Measurements from ENCODE around the gene POLD2. TPM values are rescaled to one million over a fixed set of nuclear protein-coding genes. Genes with fewer than 3 reads are reported as not detected.

Gene POLD2
- total RNA-seq, 1 donor from 2014 or later: 78.0 TPM

GRCh38 chr7:44163591-44163990 is 40.2 kb upstream of the POLD2 start:
- intact Hi-C loops (cut with micrococcal nuclease): no loop called here
- H3K27ac ChIP-seq (replicated peaks): no peak overlapping the region
- no peaks in the 10 kb centered on the region for H3K9me3 ChIP-seq (replicated peaks)
- no peak overlapping the region for H3K4me3 ChIP-seq
- H3K4me1 ChIP-seq: peaks cover 13% of the 10 kb centered on the region
- no peaks in the 10 kb centered on the region for H3K27me3 ChIP-seq (ENCODE audit: low read depth)
- TF ChIP-seq, protein P1, sequence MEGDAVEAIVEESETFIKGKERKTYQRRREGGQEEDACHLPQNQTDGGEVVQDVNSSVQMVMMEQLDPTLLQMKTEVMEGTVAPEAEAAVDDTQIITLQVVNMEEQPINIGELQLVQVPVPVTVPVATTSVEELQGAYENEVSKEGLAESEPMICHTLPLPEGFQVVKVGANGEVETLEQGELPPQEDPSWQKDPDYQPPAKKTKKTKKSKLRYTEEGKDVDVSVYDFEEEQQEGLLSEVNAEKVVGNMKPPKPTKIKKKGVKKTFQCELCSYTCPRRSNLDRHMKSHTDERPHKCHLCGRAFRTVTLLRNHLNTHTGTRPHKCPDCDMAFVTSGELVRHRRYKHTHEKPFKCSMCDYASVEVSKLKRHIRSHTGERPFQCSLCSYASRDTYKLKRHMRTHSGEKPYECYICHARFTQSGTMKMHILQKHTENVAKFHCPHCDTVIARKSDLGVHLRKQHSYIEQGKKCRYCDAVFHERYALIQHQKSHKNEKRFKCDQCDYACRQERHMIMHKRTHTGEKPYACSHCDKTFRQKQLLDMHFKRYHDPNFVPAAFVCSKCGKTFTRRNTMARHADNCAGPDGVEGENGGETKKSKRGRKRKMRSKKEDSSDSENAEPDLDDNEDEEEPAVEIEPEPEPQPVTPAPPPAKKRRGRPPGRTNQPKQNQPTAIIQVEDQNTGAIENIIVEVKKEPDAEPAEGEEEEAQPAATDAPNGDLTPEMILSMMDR (IDR thresholded peaks at IDR 0.05; ENCODE audit: borderline replicate concordance): no peak
- no peak for DNase-seq
- H3K36me3 ChIP-seq: no peaks in the 10 kb centered on the region

DNA sequence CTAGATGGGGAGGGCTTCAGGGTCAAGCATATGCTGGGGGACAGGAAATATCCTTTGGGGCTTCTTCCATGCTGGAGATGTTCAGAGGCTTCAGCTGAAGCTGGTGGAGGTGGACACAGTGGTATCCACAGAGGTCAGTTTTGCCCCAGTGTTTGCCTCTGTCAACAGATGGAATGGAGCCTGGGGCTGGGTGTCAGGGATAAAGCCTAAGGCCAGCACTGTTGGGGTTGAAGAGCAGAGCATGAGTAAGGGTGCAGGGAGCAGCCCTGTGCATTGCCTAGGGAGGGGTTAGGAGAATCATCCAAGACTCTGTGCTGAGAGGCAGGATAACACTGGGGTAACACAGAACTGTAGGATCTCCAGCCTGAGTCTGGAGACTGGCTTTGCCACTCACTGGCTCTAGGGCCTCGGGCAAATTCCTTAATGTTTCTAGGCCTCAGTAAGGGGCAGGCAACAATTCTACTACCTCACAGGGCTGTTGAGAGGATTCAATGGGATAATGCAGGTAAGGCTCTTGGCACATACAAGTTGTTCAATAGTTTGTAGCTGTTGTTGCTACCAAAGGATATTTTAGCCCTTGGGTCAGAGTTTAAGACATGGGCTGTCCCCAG is 39.5 kb upstream of the POLD2 start:
- no peak overlapping the region for H3K27ac ChIP-seq (replicated peaks)
- TF ChIP-seq, protein P1 (IDR thresholded peaks at IDR 0.05; ENCODE audit: borderline replicate concordance): no peak
- intact Hi-C loops (cut with micrococcal nuclease): no loop called here

GRCh38 chr7:44162179-44162578 is 38.8 kb upstream of the POLD2 start:
- Histone ChIP-seq H3K36me3 (no peaks in the 10 kb centered on the region), H3K4me3 (no peak overlapping the region), H3K27me3 (ENCODE audit: low read depth) (no peaks in the 10 kb centered on the region), H3K4me1 (peaks cover 13% of the 10 kb centered on the region), H3K9me3 (replicated peaks) (no peaks in the 10 kb centered on the region), H3K27ac (replicated peaks) (no peak overlapping the region)
- TF ChIP-seq, protein P1 (IDR thresholded peaks at IDR 0.05; ENCODE audit: borderline replicate concordance): no peak
- no peak for DNase-seq
- intact Hi-C loops (cut with micrococcal nuclease): no loop called here

More for the DNA sequence above, 39.5 kb upstream of the POLD2 start:
- no peaks in the 10 kb centered on the region for H3K9me3 ChIP-seq (replicated peaks)
- no peak overlapping the region for H3K4me3 ChIP-seq
- H3K27me3 ChIP-seq (ENCODE audit: low read depth): no peaks in the 10 kb centered on the region
- no peak for DNase-seq
- no peaks in the 10 kb centered on the region for H3K36me3 ChIP-seq
- H3K4me1 ChIP-seq: peaks cover 13% of the 10 kb centered on the region

GRCh38 chr7:44161371-44161770 is 38.0 kb upstream of the POLD2 start:
- H3K4me1 ChIP-seq: peaks cover 13% of the 10 kb centered on the region
- H3K9me3 ChIP-seq (replicated peaks): no peaks in the 10 kb centered on the region
- H3K36me3 ChIP-seq: no peaks in the 10 kb centered on the region
- H3K4me3 ChIP-seq: no peak overlapping the region
- H3K27ac ChIP-seq (replicated peaks): no peak overlapping the region
- H3K27me3 ChIP-seq (ENCODE audit: low read depth): no peaks in the 10 kb centered on the region
- TF ChIP-seq, protein P1 (IDR thresholded peaks at IDR 0.05; ENCODE audit: borderline replicate concordance): no peak
- no peak for DNase-seq
- intact Hi-C loops (cut with micrococcal nuclease): no loop called here

DNA sequence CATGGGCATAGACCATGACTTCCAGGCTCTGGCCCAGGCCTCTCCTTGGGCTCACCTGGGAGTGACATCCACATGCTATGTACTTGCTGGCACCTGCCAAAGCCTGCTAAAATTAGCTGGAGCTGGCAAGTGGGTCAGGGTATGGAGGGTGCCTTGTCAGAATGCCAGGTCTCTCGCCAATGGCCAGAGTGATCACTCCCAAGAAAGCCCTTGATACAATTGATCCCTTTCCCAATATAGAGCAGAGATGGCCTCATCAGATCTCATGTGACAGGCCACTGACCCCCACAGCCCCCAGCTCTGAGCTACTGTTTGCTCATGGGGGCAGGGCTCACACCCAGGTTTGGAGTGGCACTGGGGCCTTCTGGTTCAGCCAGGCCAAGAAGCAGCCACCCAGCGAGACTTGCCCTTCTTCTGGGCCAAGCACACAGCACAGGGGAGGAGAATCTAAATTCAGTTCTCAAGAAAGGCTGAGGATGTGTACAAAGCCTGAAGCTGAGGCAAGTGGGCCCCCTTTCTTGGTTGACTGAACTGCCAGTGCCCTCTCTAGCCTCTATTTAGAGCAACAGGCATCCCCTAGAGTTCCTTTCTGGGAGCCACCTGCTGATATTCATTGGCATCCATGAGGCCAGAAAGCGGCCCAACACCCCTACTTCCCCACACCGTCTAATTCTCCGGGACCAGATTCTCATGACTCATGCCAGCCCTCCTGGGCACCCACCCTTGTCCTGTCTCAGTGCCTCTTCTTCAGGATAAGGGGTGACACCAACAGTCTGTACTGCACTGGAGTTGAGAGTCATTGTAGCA is 36.7 kb upstream of the POLD2 start:
- Histone ChIP-seq H3K27me3 (ENCODE audit: low read depth) (no peaks in the 10 kb centered on the region), H3K27ac (replicated peaks) (no peak overlapping the region), H3K4me1 (peaks cover 13% of the 10 kb centered on the region), H3K36me3 (no peaks in the 10 kb centered on the region), H3K4me3 (no peak overlapping the region), H3K9me3 (replicated peaks) (no peaks in the 10 kb centered on the region)
- DNase-seq: no peak
- intact Hi-C loops (cut with micrococcal nuclease): no loop called here
- TF ChIP-seq, protein P1 (IDR thresholded peaks at IDR 0.05; ENCODE audit: borderline replicate concordance): no peak

All from left ventricle myocardium inferior (tissue), 1 donor.